K562 (cell line): ENCODE results near the gene CTDNEP1. TPM values are rescaled to one million over a fixed set of nuclear protein-coding genes. Genes with fewer than 3 reads are reported as not detected.

ENCODE experiments used
- ASH1L ChIP-seq: fragments of 450-650 bp; IDR thresholded peaks from 2 replicates; pipeline ENCODE4 v1.6.1; 2018; ENCODE audit warnings: borderline replicate concordance, mild to moderate bottlenecking, low read depth; ENCODE audit not compliant: partially characterized antibody
- BRF2 ChIP-seq: IDR thresholded peaks from 3 replicates; pipeline ENCODE4 v1.6.1; 2011; ENCODE audit warnings: borderline replicate concordance, mild to moderate bottlenecking; ENCODE audit not compliant: insufficient read length, insufficient read depth
- DLX4 ChIP-seq: fragments of 250-450 bp; sonication (Bioruptor Pico); IDR thresholded peaks from 2 replicates; pipeline ENCODE4 v1.6.1; 2021; ENCODE audit warnings: mild to moderate bottlenecking
- EGR1 ChIP-seq: fragments of 450-650 bp; conservative IDR thresholded peaks from 2 replicates; pipeline ENCODE4 v1.6.1; 2017; ENCODE audit warnings: mild to moderate bottlenecking
- ERF ChIP-seq: fragments of 450-650 bp; formaldehyde crosslinking; IDR thresholded peaks from 2 replicates; pipeline ENCODE4 v1.4.0; 2020; ENCODE audit warnings: mild to moderate bottlenecking, mixed read lengths
- ESRRB ChIP-seq: fragments of 250-450 bp; sonication (Bioruptor Pico); IDR thresholded peaks from 2 replicates; pipeline ENCODE4 v1.5.0; 2020; ENCODE audit warnings: mild to moderate bottlenecking, moderate library complexity, borderline replicate concordance
- ETV6 ChIP-seq, 3 experiments: fragments of 150-350 bp in 1 of 3; sonication (generic) in 1 of 3; formaldehyde crosslinking in 1 of 3; IDR thresholded peaks; 2 replicates each; pipeline versions ENCODE4 v1.6.1 to v1.8.0; 2014 to 2022; ENCODE audit warnings: borderline replicate concordance in 2 of 3, low read depth in 2 of 3, antibody characterized with exemption in 1 of 3, low read length in 1 of 3, mild to moderate bottlenecking in 1 of 3, missing genetic modification reagents in 1 of 3
- HNRNPH1 ChIP-seq: fragments of 200-400 bp; formaldehyde crosslinking; optimal IDR thresholded peaks from 2 replicates; pipeline ENCODE3; 2017; ENCODE audit warnings: low read depth, mild to moderate bottlenecking, low read length, moderate library complexity
- HOXB6 ChIP-seq: fragments of 250-450 bp; sonication (Bioruptor Pico); IDR thresholded peaks from 2 replicates; pipeline ENCODE4 v1.5.1; 2022; ENCODE audit warnings: mild to moderate bottlenecking, borderline replicate concordance
- HSF4 ChIP-seq: fragments of 250-450 bp; sonication (Bioruptor Pico); IDR thresholded peaks from 2 replicates; pipeline ENCODE4 v2.1.2; 2022; ENCODE audit warnings: mild to moderate bottlenecking, moderate library complexity, borderline replicate concordance
- JUNB ChIP-seq: fragments of 450-650 bp; formaldehyde crosslinking; conservative IDR thresholded peaks from 2 replicates; pipeline ENCODE4 v1.4.0; 2020; ENCODE audit warnings: mild to moderate bottlenecking
- PKNOX1 ChIP-seq: fragments of 450-650 bp; IDR thresholded peaks from 2 replicates; pipeline ENCODE4 v1.6.1; 2016
- TAF7 ChIP-seq: fragments of 450-650 bp; IDR thresholded peaks from 2 replicates; pipeline ENCODE4 v1.6.1; 2016; ENCODE audit warnings: missing genetic modification characterization, missing compliant biosample characterization
- TFAM ChIP-seq: fragments of 250-450 bp; sonication (Bioruptor Pico); conservative IDR thresholded peaks from 2 replicates; pipeline ENCODE4 v1.5.0; 2021; ENCODE audit warnings: mild to moderate bottlenecking, moderate library complexity
- ZNF12 ChIP-seq: sonication (generic); formaldehyde crosslinking; IDR thresholded peaks from 2 replicates; pipeline ENCODE4 v1.4.0; 2020; ENCODE audit warnings: mild to moderate bottlenecking, missing genetic modification reagents
- ZNF277 ChIP-seq: fragments of 250-450 bp; sonication (Bioruptor Pico); IDR thresholded peaks from 2 replicates; pipeline ENCODE4 v1.8.0; 2022; ENCODE audit warnings: inconsistent platforms, mild to moderate bottlenecking, moderate library complexity, borderline replicate concordance
- ZNF282 ChIP-seq: sonication (generic); formaldehyde crosslinking; IDR thresholded peaks from 2 replicates; pipeline ENCODE4 v1.8.1; 2023; ENCODE audit warnings: missing genetic modification reagents
- ZNF436 ChIP-seq: fragments of 250-450, 450-650 bp; sonication (Bioruptor Pico); formaldehyde crosslinking; IDR thresholded peaks from 2 replicates; pipeline ENCODE4 v1.7.0; 2020; ENCODE audit warnings: mild to moderate bottlenecking
- ZSCAN29 ChIP-seq: fragments of 450-650 bp; IDR thresholded peaks from 2 replicates; pipeline ENCODE4 v1.6.1; 2017
- polyA plus RNA-seq, 8 experiments: library from polyadenylated mRNA; depleted of rRNA in 4 of 8; stranded (reverse) in 5 of 8; unstranded in 3 of 8; fragments of >200 nt; fragmentation: Nextera tagmentation in 2 of 8; fragmentation: Illumina TruSeq in 1 of 8; extraction: Ambion mirVana in 2 of 8; extraction: Trizol in 1 of 8; gene quantifications; 2 replicates each; pipeline versions ENCODE4 v1.2.1 to v1.2.3, GENCODE V29; 2011 to 2014; ENCODE audit warnings: inconsistent platforms in 1 of 8, missing spikeins in 1 of 8
- total RNA-seq, 7 experiments: library from RNA; depleted of rRNA in 6 of 7; stranded (reverse); fragments of >200 nt in 6 of 7; fragmentation: Illumina TruSeq in 2 of 7; extraction: Trizol in 2 of 7; gene quantifications; 2 replicates each; pipeline versions ENCODE4 v1.2.1 to v1.2.3, GENCODE V29; 2011 to 2021; ENCODE audit warnings: low replicate concordance in 1 of 7
- TF ChIP-seq, protein P1 (sequence below): sonication (generic); formaldehyde crosslinking; IDR thresholded peaks from 2 replicates; pipeline ENCODE4 v1.8.0; 2022; ENCODE audit warnings: mild to moderate bottlenecking, missing genetic modification reagents

The CTDNEP1 gene
- total and polyA plus RNA-seq, 9 of the 15 experiments (the other 6 are each of a cell fraction or from before 2014, with no cell fraction given): 10.7 to 150 (median 28.5) TPM

- TF ChIP-seq BRF2 (no peak), TAF7 (no peak), ZNF12 (no peak), ZSCAN29 (peak; percentile 58; the same call in 1 of the 2 replicates), ZNF282 (CRISPR knock-in tag) (no peak), ASH1L (no peak), HSF4 (CRISPR knock-in tag) (no peak), TFAM (no peak), JUNB (CRISPR knock-in tag) (no peak), PKNOX1 (no peak), ZNF277 (CRISPR knock-in tag) (no peak), HOXB6 (CRISPR knock-in tag) (no peak), DLX4 (no peak), HNRNPH1 (no peak), ZNF436 (no peak), ETV6 (IDR thresholded peaks at IDR 0.05; ENCODE audit: borderline replicate concordance in 1 of 2, low read depth in 2 of 2, low read length in 1 of 2) (no peak), ETV6 (CRISPR knock-in tag; IDR thresholded peaks at IDR 0.05; ENCODE audit: borderline replicate concordance) (no peak; the same call in 1 of the 2 replicates), ERF (no peak), EGR1 (no peak), ESRRB (no peak)
- TF ChIP-seq, protein P1, sequence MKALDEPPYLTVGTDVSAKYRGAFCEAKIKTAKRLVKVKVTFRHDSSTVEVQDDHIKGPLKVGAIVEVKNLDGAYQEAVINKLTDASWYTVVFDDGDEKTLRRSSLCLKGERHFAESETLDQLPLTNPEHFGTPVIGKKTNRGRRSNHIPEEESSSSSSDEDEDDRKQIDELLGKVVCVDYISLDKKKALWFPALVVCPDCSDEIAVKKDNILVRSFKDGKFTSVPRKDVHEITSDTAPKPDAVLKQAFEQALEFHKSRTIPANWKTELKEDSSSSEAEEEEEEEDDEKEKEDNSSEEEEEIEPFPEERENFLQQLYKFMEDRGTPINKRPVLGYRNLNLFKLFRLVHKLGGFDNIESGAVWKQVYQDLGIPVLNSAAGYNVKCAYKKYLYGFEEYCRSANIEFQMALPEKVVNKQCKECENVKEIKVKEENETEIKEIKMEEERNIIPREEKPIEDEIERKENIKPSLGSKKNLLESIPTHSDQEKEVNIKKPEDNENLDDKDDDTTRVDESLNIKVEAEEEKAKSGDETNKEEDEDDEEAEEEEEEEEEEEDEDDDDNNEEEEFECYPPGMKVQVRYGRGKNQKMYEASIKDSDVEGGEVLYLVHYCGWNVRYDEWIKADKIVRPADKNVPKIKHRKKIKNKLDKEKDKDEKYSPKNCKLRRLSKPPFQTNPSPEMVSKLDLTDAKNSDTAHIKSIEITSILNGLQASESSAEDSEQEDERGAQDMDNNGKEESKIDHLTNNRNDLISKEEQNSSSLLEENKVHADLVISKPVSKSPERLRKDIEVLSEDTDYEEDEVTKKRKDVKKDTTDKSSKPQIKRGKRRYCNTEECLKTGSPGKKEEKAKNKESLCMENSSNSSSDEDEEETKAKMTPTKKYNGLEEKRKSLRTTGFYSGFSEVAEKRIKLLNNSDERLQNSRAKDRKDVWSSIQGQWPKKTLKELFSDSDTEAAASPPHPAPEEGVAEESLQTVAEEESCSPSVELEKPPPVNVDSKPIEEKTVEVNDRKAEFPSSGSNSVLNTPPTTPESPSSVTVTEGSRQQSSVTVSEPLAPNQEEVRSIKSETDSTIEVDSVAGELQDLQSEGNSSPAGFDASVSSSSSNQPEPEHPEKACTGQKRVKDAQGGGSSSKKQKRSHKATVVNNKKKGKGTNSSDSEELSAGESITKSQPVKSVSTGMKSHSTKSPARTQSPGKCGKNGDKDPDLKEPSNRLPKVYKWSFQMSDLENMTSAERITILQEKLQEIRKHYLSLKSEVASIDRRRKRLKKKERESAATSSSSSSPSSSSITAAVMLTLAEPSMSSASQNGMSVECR: no peak
These were observed 29.1 kb upstream of the CTDNEP1 start (continued) for GRCh38 chr17:7280519-7281073.
